Stimulated activated CD8-positive, alpha-beta memory T cell treated with anti-CD3 and anti-CD28 coated beads, Interleukin-4, amount 100 ng/mL, for 48 hours (primary cell): ENCODE results near the gene ALS2.
"Not testable (repeated sequence)": the region's sequence is repeated elsewhere in the genome, so short reads cannot be mapped to it uniquely, and the experiment has no call there.

ENCODE experiments used
- DNase-seq: peaks from one replicate; pipeline ENCODE4 v3.0.0-alpha.2; 2020

The ALS2 gene

GRCh38 chr2:201780674-201781493 lies at the start of gene ALS2:
Gene ALS2 (minus strand): TSS chr2:201780933. CDS start chr2:201768885, 12,048 bp downstream.
- peak; percentile 97 for DNase-seq

- DNase-seq, result no peak
Observed at GRCh38 chr2:201828220-201828619, 47.5 kb upstream of the ALS2 start.

GRCh38 chr2:201827621-201828020 lies 46.9 kb upstream of the ALS2 start:
- DNase-seq, result no peak

DNA sequence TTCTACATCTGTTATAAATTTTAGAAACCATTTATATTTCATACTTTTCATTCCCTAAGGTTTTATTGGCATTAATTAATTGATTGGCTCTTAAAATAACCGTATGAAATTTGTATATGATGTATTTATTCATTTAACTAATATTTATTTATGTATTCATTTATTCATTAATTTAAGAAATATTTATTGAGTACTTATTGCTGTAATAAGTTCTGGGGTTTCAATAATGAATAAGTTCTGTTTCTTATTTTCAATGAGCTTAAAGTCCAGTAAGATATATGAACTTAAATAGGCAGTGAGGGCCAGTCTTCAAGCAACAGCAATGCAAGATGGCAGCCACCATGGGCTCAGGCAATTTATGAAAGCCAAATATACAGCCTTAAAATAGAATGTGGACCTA lies 43.5 kb upstream of the ALS2 start:
- DNase-seq, result no peak

GRCh38 chr2:201821080-201821479 lies 40.3 kb upstream of the ALS2 start:
- DNase-seq, result no peak

DNA sequence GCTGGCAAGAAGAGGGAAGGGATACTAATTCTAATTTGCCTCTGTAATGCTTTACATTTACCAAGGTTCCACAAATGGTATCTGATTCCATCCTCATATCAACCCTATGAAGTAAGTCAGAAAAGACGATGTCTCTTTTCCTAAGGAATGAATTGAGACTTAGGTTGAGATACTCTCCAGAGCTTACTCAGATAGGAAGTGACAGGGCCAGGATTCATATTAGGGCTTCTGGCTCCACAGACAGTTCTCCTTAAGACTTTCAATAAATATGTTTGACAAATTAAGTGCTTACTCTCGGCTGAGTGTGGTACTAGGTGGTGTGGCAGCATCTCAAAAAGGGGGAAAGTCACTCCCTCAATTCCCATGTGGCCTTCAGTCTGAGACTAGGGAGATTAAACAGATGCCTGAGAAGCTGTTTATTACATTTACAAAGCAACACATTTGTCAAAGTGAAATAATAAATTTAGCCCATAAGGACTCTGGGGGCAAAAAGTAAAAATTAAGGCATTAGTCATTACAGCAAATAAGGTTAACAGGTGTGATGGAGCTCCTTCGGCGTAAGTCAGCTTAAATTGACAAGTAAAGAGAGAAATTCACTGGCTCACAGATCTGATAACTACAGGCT lies 39.8 kb upstream of the ALS2 start:
- DNase-seq, result no peak

GRCh38 chr2:201816657-201817575 lies 36.2 kb upstream of the ALS2 start:
- no peak for DNase-seq

DNA sequence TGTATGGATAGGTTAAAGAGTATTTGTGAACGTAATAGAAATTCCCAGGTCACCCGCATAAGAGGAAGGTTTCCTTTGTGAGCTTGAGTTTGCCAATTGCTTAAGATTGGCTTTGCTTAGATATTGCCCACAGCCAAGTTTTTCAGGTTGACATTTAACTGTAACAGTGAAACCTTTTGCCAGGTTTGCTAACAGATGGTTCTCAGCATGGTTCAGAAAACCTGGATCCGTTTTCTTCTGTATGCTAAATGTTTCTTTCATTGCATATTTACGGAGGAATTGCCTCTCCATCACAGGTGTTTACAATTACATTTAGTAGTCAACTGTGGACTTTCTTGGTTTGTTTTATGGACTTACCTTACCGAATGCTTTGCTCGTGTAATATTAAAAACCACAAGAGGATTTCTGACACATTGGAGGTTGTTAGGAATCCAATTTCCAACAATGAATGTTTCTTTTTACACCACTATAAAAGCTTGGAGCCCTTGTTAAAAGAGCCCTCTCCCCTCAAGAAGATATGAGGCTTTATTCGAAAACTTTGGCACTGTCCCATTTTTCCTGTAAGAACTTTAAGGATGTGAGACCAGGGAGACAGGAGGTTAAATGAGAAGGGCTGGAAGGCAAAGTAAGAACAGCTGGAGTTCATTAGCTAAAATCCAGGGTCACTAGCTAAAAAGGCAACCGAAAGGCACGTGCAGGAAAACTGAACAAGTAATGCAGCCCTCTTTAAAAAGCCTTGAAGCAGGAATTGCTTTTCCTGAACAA lies 33.4 kb upstream of the ALS2 start:
- DNase-seq, result no peak

DNA sequence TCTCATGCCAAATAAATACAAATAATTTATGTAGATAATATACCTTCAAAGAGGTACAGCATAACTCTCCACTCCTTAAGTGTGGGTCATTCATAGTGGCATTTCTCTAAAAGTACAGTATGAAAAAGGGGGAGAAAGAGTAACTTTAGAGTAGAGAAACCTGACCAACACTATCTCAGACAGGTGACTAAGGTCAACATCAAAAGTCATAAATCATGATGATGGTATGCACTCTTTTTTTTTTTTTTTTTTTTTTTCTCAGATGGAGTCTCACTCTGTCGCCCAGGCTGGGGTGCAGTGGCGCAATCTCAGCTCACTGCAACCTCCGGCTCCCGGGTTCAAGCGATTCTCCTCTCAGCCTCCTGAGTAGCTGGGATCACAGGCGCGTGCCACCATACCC lies 29.9 kb upstream of the ALS2 start:
- not testable (repeated sequence) for DNase-seq

DNA sequence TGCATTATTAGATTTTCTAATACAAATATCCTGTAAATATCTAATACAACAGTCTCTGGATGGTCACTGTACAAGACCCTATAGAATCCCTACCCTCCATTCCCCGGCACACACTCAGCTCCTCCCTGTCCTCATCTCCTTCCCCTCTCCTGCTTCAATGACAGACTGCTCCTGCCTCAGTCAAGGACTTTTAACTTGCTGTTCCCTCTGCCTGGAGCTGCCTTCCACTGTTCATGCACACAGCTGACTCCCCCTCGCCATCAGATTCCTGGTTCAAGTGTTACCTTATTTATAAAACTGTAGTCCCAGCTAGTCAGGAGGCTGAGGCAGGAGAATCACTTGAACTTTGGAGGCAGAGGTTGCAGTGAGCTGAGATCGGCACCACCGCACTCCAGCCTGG lies 28.9 kb upstream of the ALS2 start:
- no peak for DNase-seq

GRCh38 chr2:201808027-201808426 lies 27.3 kb upstream of the ALS2 start:
- DNase-seq, result no peak

DNA sequence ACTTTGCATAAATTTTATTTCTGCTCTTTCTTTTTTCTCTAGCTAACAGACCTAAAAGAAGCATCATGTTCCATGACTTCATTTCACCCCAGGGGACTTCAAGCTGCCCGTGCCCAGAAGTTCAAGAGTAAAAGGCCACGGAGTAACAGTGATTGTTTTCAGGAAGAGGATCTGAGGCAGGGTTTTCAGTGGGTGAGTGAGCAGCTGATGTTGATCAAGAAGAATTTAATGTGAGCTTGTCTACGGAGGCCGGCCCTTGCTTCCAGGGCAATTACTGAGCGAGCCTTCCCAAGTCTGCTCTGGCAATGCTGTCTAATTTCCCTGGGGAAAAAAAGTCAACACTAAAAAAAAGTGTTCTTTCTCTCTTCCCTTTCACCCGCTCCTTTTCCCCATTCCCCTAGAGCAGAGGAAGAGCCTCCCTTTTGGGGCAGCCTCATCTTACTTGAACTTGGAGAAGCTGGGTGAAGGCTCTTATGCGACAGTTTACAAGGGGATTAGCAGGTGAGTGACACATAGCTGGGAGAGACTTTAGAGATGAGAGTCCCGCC lies 26.8 kb upstream of the ALS2 start:
- DNase-seq, result no peak

- DNase-seq, result no peak
Observed at GRCh38 chr2:201806442-201807170, 25.9 kb upstream of the ALS2 start, which contains the start of gene CDK15. Gene CDK15 (plus strand): TSS chr2:201806537. CDS start chr2:201806665, 128 bp downstream.

DNA sequence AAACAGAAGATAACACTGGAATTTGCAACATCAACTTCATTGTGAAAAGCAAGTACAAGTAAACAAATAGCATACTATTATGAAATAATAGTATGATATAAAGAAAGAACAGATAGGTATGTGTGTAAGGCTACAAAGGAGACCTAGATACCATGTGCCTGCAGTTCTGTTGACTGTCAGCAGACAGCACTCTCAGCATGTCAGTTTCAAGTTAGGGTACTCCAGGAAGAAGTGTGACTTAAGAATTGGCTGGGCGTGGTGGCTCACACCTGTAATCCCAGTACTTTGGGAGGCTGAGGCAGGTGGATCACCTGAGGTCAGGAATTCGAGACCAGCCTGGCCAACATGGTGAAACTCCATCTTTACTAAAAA lies 18.2 kb upstream of the ALS2 start:
- DNase-seq, result not testable (repeated sequence)

DNA sequence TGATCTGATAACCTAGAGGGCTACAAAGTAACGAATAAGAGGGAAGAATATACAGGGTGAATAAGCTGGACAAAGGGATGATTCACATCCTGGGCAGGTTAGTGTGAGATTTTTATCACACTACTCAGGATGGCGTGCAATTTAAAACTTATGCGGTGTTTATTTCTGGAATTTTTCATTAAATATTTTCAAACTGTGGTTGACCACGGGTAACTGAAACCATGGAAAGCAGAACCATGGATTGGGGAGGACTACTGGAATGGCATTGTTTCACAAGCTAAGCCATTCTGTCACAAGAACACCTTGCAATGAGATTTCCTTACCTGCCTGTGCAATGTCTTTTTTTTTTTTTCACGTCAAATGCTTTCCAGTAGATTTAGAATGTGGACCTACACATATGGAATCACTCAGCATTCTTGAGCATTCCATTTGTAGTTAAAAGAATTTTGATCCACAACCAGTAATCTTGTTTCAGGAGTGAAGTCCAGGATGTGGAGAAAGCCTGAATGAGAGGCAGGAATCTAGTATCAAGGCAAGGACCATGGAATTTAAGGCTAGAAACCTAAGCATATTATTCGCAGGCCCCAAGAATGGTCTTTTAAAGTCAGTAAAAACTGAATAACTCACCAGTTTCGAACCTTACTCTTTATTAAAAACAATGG lies 17.6 kb upstream of the ALS2 start:
- DNase-seq, result no peak

GRCh38 chr2:201797175-201797840 lies 16.6 kb upstream of the ALS2 start:
- DNase-seq, result no peak

GRCh38 chr2:201796478-201796865 lies 15.7 kb upstream of the ALS2 start:
- no peak for DNase-seq

DNA sequence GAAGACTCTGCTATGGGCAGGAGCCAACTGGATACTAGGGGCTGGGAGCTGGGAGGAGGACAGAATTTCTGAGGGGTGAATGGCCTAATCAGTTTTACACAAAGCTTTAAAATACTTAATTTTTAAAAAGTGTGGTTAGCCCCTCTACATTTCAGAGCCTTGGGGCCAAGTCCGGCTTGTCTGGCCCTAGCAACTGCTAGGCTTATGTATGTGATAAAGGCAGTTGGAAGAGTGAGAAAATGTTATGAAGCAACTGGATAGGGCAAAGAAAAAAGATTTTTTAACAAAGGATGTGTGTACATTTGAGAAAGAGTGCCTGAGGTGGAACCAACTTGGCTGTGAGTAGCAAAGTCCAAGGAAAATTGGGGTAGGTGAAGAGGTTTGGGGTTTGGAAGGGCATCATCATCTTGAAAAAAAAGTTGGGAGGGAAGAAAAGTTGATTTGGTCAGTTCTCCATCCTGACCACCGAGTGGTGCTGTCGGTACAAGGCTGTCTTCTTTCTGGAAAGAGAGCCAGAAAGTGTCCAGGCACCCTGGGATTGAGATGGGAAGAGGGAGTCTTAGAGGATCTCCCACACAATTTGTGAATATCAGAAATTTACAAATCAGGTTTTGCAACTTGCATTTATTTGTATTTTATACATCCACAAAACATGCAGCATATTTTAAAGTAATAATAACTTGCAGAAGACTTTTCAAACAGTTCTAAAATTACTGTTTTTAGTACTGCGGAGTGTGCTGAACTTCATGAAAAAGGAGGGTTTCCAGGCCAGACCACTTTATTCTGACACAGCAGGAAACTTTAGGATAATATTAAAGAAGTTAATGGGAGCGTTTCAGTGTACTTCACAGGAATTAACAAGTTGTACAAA lies 15.1 kb upstream of the ALS2 start:
- DNase-seq, result no peak

GRCh38 chr2:201794294-201794693 lies 13.6 kb upstream of the ALS2 start:
- DNase-seq, result no peak
